ENCODE measurements around the gene SEMA3F.
A peak's percentile ranks its signal among the peaks of the same experiment; 100 is the strongest.
"Not testable (repeated sequence)": the region's sequence is repeated elsewhere in the genome, so short reads cannot be mapped to it uniquely, and the experiment has no call there.

The SEMA3F gene

DNA sequence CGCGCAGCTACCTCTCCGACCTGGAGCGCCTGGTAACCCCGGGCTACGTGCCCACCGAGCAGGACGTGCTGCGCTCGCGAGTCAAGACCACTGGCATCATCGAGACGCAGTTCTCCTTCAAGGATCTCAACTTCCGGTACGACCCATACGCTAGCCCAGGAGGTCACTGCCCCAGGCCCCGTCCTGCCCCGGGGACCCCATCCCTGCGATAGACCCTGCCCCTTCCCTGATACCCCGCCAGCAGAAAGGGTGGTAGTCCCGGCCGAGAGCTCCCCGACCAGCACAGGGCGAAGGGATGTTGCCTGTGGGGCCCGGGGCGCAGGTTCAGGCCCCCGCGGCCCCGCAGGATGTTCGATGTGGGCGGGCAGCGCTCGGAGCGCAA lies 38.6 kb downstream of the SEMA3F start:
- no peak for DNase-seq (ENCODE audit: low read depth)

DNA sequence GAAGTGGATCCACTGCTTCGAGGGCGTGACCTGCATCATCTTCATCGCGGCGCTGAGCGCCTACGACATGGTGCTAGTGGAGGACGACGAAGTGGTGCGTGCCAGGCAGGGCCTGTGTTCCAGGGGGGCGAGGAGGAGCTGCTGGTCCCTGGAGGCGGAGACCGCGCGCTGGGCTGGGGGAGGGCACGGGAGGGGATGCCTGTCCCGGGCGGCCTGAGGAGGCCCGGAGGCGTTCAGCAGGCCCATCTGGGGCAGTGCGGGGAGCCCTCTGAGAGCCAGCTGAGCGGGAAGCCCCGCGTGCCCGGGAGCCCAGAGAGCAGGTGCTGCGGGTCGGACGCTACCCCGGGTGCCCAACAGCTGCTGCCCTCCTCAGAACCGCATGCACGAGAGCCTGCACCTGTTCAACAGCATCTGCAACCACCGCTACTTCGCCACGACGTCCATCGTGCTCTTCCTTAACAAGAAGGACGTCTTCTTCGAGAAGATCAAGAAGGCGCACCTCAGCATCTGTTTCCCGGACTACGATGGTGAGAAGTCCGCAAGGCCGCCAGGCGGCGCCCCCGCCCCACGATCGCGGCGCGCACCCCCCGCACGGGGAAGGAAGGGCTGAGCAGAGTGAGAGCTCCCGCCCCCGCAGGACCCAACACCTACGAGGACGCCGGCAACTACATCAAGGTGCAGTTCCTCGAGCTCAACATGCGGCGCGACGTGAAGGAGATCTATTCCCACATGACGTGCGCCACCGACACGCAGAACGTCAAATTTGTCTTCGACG lies 39.2 kb downstream of the SEMA3F start:
- peak; percentile 49 for DNase-seq (ENCODE audit: low read depth)

DNA sequence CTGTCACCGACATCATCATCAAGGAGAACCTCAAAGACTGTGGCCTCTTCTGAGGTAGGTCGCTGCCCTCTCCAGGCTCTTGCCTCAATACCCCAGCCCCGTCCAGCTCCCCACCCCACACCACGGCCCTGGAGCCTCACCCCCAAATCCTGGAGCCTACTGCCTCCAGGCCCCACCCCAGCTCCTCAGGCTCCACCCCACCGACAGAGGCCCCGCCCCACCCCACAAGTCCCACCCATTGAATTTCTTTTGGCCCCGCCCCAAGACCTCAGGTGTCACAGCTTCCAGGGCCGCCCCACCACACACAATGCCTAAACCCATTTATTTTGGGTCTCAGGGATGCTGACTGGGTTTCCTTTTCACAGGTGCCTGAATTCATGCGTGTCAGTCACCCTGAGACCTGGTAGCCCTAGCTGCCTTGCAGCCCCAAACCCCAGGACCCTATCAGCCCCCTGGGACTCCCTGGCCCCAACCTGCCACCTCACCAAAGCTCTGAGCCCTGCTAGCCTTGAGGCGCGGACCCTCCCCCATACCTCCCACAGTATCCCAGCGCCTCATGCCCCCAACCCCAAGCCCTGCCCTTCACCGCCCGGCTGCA lies 39.9 kb downstream of the SEMA3F start:
- no peak for DNase-seq (ENCODE audit: low read depth)

DNA sequence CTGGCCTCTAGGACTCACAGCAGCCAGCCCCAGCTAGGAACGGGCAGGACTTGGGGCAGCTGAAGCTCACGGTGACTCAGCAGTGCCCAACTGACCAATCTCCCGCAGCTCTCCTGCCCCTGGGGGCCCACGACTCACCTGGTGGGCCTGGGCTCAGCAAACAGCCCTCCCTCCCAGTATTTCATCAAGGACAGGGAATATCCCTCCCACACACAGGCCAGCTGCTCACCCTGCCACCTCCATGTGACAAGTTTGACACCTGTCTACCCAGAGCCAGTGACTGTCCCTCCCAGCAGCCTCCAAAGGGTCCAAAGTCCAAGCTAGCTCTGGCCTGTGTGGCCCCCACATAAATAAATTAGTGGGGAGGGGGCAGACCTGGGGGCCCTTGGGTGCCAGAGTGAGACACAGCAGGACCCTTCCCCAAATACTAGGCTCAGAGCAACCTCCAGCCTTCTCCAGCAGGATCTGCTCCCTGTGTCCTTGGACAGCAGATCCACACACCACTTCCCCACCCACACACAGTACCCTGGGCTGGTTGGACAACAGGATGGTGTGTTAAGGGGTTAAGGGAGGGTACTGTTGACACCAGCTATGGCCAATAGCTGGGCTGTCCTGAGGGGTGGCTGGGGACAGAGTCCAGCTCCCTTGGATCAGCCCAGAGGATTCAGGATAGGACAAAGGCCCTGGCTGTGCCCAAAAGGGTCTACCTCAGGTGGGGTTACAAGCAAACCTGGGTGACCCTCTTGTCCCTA lies 40.6 kb downstream of the SEMA3F start:
- DNase-seq (ENCODE audit: low read depth), result no peak

DNA sequence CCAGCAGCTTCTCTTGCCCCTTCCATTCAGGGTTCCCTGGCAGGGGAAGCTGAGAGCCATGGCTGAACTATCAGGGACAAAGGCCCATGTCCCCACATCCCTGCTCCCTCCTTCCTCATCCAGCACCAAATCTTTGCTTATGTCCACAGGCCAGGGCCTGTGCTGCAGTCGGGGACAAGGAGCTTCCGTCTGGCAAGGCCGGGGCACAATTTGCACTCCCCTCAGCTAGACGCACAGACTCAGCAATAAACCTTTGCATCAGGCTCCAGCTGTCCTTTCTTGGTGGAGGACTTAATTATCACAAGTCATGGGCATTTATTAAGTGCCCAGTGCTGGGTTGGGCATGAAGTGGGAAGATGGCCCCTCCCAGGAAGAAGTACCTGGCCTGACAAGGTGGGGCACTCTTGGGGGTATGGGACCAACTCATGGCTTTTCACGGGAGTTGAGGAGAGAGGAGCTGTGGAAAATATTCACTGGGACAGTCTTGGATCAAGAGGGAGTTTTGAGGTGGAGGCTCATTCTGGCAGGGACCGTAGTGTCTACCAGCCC lies 41.2 kb downstream of the SEMA3F start:
- no peak for DNase-seq (ENCODE audit: low read depth)

DNA sequence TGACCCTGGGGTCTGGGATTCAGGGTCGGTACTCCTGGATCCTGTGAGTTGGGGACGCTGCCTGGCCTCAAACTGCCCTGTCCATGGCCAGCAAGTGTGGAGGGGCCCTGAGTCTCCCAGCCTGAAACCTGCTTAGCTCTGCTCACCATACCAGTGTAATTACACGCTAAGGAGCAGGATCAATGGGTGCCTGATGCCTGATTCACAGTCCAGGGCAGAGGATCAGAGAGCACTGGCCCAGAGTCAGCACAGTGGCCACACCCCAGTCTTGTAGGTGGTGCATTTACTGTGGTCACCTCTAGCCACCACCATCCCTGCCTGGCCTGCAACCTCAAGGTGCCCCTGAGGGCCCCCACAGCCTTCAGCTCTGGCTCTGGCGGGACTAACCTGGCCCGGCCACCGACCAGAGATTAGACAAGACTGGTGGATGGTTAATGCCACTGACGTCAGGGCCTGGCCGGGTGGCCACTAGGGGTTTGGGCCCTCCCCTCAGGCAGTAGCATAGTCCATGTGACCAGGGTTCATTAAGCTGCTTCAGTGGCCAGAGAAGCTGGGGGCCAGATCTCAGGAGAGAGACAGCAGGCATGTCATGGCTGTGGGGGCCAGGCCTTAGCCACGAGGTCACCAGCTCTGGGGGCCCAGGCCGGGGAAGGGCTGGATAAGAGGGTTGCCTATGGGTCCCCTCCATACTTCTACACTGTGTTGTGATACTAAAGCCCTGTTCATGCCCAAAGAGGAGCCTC lies 46.6 kb downstream of the SEMA3F start:
- DNase-seq (ENCODE audit: low read depth), result peak; percentile 14

DNA sequence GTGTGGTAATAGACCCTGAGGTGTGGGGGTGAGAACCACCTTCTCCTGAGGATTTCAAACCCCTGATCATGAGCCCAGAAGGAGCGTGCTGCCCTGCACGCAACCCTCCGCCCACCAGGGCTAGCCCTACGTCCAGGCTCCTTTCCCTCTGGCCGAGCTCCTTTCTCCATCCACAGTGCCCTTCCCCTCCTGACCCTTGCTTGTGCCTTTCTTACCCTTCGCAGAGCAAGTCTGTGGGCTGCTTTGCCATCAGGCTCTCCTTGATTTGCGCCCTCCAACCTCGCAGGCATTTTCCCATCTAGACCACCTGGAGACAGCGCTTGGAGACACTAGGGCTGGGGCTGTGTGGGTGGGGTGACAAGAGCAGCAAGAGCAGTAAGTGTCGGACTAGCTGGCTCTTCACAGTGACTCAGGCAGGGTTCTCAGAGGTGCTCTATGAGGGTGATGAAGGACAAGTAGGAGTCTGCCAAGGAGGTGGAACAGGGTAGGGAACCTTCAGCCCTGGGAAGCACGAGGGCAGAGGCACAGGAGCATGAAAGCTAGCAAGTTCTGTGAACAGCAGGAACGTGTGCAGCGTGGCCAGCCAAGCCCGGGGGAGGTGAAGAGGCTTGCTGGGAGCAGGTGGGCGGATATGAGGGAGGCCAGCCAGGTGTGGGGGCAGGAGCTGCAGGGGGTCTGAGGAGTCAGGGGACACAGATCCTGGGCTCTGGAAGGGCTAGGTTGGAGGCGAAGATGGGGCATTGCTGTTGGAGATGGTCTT lies 47.4 kb downstream of the SEMA3F start:
- DNase-seq (ENCODE audit: low read depth), result no peak

DNA sequence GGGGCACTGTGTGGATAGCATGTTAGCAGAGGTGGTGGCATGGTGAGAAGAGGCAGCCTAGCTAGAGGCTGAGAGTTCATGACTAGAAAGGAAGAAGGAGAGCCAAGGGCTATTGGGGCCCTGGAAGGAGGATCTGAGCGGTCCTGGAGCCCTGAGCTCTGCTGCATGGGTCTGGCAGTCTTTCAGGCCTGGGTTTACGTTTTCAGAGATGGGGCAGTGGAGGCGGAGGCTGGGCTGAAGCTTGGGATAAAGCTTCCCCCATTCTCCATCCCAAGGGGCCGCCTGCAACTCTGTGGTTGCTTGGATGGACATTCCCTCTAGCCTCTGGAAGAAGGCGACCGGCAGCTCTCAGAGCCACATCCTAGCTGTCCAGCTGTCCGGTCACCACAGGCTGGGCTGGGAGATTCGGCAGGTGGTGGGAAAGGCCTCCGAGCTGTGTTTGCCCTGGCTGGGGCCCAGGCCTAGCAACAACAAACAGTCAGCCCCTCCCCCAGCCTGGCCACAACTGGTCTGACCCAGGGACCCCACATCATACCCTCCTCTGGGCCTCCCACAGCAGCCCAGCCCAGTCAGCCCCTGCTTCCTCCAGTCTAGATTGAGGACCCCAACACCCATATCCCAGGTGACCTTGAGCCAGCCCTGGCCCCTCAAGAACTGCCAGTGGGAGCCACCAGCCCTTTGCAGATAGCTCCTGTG lies 48.1 kb downstream of the SEMA3F start:
- DNase-seq (ENCODE audit: low read depth), result no peak

DNA sequence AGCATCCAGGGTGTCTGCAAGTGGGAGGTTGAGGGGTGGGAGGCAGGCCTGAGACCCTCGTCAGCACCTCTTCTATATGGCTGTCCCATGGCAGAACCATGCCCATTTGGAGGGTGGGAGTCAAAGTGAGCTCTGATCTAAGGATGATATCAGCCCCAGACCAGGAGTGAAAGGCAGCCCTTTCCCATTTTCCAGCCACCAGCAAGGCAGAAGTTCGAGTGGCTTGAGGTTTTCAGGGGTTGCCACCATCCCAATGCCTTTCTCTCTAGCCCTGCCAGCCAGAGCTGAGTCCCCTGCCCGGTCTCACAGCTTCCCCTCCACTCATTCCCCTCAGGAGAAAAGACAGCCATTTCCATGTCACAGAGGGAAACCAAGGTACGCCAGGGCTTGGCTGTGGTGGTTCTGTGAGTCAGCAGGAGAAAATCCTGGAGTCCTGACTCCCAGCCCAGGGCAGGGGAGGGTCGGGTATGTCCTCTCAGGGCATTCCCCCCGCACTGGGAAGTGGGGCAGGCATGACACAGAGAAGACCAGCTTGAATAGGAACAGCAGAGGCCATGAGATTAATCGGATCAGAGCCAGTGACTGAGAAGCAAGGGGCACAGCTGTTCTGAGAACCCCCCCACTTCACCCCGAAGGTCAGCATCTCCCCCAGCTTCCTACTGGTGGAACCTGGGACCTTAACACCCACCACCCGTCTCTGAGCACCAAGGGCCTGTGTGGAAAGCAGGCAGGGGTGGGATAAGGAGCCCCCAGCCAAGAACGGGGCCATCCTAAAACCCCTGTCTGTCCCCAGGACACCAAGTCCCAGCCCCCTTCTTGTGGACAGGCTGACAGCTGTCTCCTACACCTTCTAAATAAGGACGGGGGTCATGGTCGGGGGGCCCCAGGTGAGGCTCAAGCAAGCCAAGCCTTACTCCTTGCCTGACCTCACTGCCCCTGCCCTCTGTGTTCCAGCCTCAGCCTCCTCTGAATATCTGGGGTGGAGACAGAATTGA lies 49.0 kb downstream of the SEMA3F start:
- DNase-seq (ENCODE audit: low read depth), result no peak

DNA sequence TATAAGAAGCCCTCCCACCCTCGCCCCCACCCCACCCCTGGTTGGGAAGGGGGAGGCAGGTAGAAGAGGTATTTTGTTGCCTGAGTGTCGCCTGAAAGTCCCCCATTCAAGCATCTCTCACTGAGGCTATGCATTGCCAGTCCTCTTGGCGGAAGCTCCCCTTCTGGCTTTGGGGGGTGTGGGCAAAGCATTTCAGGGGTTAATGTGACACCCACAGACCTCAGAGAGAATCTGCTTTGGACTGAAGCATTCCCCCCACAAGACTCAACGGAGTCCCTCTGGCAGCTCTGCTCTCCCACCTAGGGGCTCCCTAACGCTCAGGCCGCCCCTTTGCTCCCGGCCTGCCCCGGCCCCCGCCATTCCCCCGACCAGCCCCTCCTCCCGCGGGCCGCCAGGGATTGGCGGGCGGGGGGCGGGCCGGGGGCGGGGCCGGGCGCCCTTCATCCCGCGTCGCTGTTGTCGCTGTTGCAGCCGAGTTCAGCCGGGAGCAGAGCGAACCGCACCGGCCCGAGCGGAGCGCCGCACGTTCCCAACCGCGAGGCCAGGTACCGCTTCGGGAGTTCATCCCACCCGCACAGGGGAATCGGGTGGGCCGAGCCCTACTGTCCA lies 49.8 kb downstream of the SEMA3F start, which contains the start of gene SLC38A3:
SLC38A3 (plus strand) TSS at position 468 of the 609 bp plus-strand sequence. CDS start 8,929 bp downstream, outside the sequence.
- DNase-seq (ENCODE audit: low read depth), result no peak

DNA sequence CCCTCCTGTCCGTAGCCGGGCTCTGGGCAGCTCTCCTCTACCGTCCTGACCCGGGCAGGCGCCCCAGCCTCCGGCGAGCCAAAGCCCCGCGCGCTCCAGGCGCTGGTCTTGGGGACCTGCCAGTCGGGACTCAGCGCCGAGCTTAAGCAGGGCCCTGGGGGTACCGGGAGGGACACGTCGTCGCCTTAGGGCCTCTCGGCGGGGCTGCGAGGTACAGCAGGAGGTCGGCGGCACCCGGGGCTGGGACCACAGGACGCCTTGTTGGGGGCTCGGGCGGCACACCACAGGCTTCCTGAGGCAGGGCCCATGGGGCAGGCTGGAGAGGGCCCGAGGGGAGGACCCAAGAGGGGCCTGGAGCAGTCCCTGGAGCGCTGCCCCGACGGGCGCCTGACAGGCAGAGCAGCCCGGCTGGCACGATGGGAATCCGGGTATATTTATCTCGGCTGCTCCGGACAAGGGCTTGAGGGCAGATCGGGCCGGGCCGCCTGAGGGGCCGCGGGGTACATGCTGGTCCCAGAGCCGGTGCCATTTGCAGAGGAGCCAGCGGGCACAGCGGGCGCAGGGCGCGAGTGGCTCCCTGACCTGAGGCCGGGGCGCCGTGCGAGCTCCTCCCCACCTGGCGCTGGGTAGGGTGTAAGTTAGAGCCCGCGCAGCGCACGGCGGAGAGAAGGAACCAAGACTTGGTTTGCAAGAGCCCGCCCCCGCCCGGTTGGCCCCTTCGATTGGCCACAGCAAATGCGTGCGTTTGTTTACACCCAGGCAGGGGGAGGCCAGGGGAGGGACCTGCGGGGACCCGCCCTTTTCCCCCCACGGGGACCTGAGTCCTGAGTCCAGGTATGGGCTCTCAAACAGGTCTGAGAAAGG lies 50.5 kb downstream of the SEMA3F start:
- no peak for DNase-seq (ENCODE audit: low read depth)

DNA sequence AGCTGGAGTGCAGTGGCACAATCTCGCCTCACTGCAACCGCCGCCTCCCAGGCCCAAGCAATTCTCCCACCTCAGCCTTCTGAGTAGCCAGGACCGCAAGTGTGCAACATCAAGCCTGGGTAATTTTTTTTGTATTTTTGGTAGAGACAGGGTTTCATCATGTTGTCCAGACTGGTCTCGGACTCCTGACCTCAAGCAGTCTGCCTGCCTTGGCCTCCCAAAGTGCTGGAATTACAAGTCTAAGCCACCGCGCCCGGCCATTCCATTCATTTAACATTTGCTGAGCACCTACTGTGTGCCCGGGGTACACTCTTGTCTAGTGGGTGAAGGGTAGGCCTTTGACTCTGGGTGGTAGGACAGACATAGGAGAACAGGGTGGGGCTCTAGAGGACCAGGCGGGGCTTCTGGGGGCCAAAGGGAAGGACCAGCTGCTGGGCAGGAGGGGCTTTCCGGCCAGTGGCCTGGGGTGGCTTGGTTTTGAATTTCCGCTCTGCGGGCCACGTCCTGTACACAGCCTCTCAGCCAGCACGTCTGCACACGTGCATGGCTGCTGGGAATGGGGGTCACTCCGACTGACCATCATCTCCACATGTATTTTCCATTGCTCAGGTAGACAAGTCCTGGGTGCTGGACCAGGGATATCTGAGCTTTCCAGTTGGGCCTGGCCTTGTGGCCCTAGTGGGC lies 52.4 kb downstream of the SEMA3F start:
- DNase-seq (ENCODE audit: low read depth), result no peak

DNA sequence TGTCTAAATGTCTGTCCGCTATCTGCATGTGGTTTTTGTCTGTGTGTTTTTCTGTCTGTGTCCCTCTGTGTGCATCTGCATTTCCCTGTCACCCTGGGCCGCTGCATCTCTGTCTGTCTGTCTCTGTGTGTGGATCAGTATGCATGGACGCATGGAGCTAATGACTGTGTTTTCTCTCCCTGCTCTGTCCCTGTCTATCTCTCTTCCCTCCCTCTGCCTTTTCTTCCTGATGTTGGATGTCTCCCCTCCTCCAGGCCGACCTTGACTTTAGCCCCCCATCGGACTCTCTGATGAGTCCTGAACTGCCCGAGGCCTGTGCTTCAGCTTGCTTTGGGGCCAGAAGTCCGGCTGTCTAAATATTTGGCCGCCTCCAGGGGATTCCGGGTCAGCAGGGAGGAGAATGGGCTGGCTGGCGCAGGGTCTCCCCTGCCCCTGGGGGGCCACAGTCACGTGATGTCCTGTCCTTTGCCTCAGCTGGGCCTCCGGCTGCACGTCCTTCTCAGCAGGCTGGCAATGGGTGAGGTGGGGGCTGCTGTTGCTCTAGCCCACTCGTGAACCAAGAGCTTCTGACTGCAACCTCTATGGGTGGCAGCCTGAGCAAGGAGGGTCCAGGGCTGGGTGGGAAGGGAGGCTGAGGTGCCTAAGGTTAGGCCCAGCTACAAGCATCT lies 53.7 kb downstream of the SEMA3F start:
- DNase-seq (ENCODE audit: low read depth), result no peak

DNA sequence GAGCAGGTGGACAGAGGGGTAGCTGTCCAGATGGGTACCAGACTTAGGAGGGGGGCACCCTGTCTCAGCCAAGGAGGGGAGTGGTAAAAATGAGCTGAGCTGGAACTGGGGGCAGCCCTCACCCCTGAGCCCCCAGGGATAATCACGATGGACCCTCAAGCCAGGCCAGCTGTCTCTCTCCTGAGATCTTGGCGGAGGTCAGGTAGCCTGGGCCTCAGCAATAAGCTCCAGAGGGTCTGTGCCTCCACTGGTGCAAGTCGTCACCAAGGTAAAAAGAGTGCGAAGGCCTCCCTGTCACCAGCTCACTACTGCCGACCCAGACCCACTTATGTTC lies 55.0 kb downstream of the SEMA3F start:
- DNase-seq (ENCODE audit: low read depth), result no peak

DNA sequence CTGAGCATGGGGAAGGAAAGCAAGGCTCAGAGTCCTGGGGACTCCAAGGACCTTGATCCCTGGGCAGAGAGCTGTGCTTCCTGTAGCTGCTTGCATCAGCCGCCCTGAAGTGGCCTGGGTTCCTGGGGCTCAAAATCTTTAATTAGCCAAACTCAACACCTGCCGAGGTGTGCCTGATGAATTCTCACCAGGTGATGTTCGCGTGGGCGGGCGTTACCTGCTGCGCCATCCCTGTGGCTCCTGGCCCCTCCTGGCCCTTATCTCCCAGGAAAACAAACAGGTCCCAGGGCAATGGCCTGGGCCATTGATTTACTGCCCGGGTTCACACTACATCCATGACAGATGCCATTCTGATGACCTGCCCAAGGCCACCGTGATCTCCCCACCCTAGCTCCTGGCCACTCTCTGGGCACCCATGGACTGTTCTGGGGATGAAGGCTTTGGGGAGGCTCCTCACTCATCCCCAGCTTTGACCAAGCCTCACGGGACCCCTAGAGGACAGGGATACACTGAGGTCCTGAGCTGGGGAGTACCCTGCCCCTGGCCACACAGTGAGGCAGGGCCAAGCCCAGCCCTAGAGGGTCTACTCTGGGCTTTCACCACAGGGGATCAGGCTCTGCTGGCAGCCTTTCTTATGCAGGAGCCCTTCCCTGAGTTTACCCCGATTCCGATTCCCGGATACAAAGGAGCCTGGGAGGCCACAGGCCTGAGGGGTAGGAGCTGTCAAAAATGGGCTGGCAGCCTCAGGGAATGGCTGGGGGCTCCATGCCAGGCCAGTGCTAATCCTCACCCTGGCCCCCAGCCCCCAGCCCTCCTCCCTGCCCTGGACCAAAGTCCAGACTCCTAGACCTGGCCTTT lies 55.6 kb downstream of the SEMA3F start:
- DNase-seq (ENCODE audit: low read depth), result no peak

DNA sequence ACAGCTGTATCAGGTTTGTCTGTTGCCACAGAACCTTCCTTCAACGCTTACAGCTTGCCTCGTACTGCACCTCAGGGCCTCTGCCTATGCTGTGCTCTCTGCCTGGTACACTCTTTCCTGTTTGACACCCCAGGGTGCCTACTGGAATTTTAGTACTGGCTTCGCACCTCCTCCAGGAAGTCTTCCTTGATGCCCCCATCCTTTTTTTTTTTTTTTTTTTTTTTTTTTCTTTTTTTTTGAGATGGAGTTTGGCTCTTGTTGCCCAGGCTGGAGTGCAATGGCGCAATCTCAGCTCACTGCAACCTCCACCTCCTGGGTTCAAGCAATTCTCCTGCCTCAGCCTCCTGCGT lies 56.2 kb downstream of the SEMA3F start:
- DNase-seq (ENCODE audit: low read depth), result not testable (repeated sequence)
